ENCODE results near the gene MPP2.
"Not testable (repeated sequence)": the region's sequence is repeated elsewhere in the genome, so short reads cannot be mapped to it uniquely, and the experiment has no call there.

The MPP2 gene

GRCh38 chr17:43873091-43873490, 34.2 kb downstream of the MPP2 start:
- in situ Hi-C loops (cut with HindIII; ENCODE audit: low sequenced_read_pairs), result no loop called here
- no peak overlapping the region for H3K4me3 ChIP-seq (ENCODE audit: low read depth, low read length)
- DNase-seq (ENCODE audit: low read depth), result no peak
- no peak for TF ChIP-seq CTCF (IDR thresholded peaks at IDR 0.05; ENCODE audit: low read depth, low read length, missing control alignments)

GRCh38 chr17:43871946-43872690, 35.2 kb downstream of the MPP2 start:
- no peak for TF ChIP-seq CTCF (IDR thresholded peaks at IDR 0.05; ENCODE audit: low read depth, low read length, missing control alignments)
- DNase-seq (ENCODE audit: low read depth), result no peak
- H3K4me3 ChIP-seq (ENCODE audit: low read depth, low read length), result no peak overlapping the region
- in situ Hi-C loops (cut with HindIII; ENCODE audit: low sequenced_read_pairs), result no loop called here

GRCh38 chr17:43869031-43869430, 38.3 kb downstream of the MPP2 start:
- in situ Hi-C loops (cut with HindIII; ENCODE audit: low sequenced_read_pairs); H3K4me3 ChIP-seq (ENCODE audit: low read depth, low read length); DNase-seq (ENCODE audit: low read depth): not testable (repeated sequence)

- no peak for TF ChIP-seq CTCF (IDR thresholded peaks at IDR 0.05; ENCODE audit: low read depth, low read length, missing control alignments)
- DNase-seq (ENCODE audit: low read depth), result no peak
- H3K4me3 ChIP-seq (ENCODE audit: low read depth, low read length), result no peak overlapping the region
- in situ Hi-C loops (cut with HindIII; ENCODE audit: low sequenced_read_pairs), result no loop called here
These were observed 38.9 kb downstream of the MPP2 start for GRCh38 chr17:43868226-43868994.

GRCh38 chr17:43864161-43864984, 43.0 kb downstream of the MPP2 start:
- in situ Hi-C loops (cut with HindIII; ENCODE audit: low sequenced_read_pairs), result no loop called here
- DNase-seq (ENCODE audit: low read depth), result no peak
- H3K4me3 ChIP-seq (ENCODE audit: low read depth, low read length), result no peak overlapping the region
- no peak for TF ChIP-seq CTCF (IDR thresholded peaks at IDR 0.05; ENCODE audit: low read depth, low read length, missing control alignments)

GRCh38 chr17:43861960-43862359, 45.4 kb downstream of the MPP2 start:
- TF ChIP-seq CTCF (IDR thresholded peaks at IDR 0.05; ENCODE audit: low read depth, low read length, missing control alignments), result no peak
- no peak overlapping the region for H3K4me3 ChIP-seq (ENCODE audit: low read depth, low read length)
- in situ Hi-C loops (cut with HindIII; ENCODE audit: low sequenced_read_pairs), result no loop called here
- DNase-seq (ENCODE audit: low read depth), result no peak

All from astrocyte of the cerebellum (primary cell).